DMS 273 (cell line): ENCODE data around the gene CCDC149.
A peak's percentile ranks its signal among the peaks of the same experiment; 100 is the strongest.

Experiments used
- DNase-seq: peaks from one replicate; lab custom pipeline; 2025; ENCODE audit not compliant: unreplicated experiment; lab: John Stamatoyannopoulos, UW

Gene CCDC149

GRCh38 chr4:24912252-24913118, at the start of gene CCDC149:
TSS of gene CCDC149 (minus strand) at chr4:24913042. CDS start at chr4:24912864, 178 bp downstream.
- DNase-seq, result peak; percentile 90

- DNase-seq, result no peak
Observed at GRCh38 chr4:24957886-24958285, 45.0 kb upstream of the CCDC149 start.

GRCh38 chr4:24956763-24957162, 43.9 kb upstream of the CCDC149 start:
- no peak for DNase-seq

- no peak for DNase-seq
Observed at GRCh38 chr4:24956091-24956490, 43.2 kb upstream of the CCDC149 start.

- DNase-seq, result no peak
Observed at GRCh38 chr4:24952667-24953066, 39.8 kb upstream of the CCDC149 start.

GRCh38 chr4:24949970-24950369, 37.1 kb upstream of the CCDC149 start:
- no peak for DNase-seq

- no peak for DNase-seq
Observed at GRCh38 chr4:24937917-24938281, 25.1 kb upstream of the CCDC149 start.

- no peak for DNase-seq
Observed at GRCh38 chr4:24937176-24937916, 24.5 kb upstream of the CCDC149 start.

- no peak for DNase-seq
Observed at GRCh38 chr4:24935856-24936255, 23.0 kb upstream of the CCDC149 start.

GRCh38 chr4:24934311-24934710, 21.5 kb upstream of the CCDC149 start:
- DNase-seq, result no peak

GRCh38 chr4:24933684-24934275, 20.9 kb upstream of the CCDC149 start:
- no peak for DNase-seq

GRCh38 chr4:24932515-24933225, 19.8 kb upstream of the CCDC149 start:
- DNase-seq, result no peak

- no peak for DNase-seq
Observed at GRCh38 chr4:24930151-24930550, 17.3 kb upstream of the CCDC149 start.

- no peak for DNase-seq
Observed at GRCh38 chr4:24928708-24929107, 15.9 kb upstream of the CCDC149 start.

- no peak for DNase-seq
Observed at GRCh38 chr4:24927049-24927448, 14.2 kb upstream of the CCDC149 start.

- no peak for DNase-seq
Observed at GRCh38 chr4:24924309-24924781, 11.5 kb upstream of the CCDC149 start.

- no peak for DNase-seq
Observed at GRCh38 chr4:24923550-24923949, 10.7 kb upstream of the CCDC149 start.

- DNase-seq, result no peak
Observed at GRCh38 chr4:24923002-24923401, 10.2 kb upstream of the CCDC149 start.

- DNase-seq, result no peak
Observed at GRCh38 chr4:24922416-24922815, 9.6 kb upstream of the CCDC149 start.

GRCh38 chr4:24921491-24921890, 8.6 kb upstream of the CCDC149 start:
- DNase-seq, result no peak

- no peak for DNase-seq
Observed at GRCh38 chr4:24920008-24920407, 7.2 kb upstream of the CCDC149 start.
